GM12878 (cell line): ENCODE results near the gene DNAH3. TPM values are rescaled to one million over a fixed set of nuclear protein-coding genes. Genes with fewer than 3 reads are reported as not detected.

Source experiments
- ATAC-seq: fragments of 200-7000 bp; cut with Tn5 transposase; 3 replicates; pipeline ENCODE4 v1.9.1; 2020; ENCODE audit warnings: mild to moderate bottlenecking, moderate library complexity
- BruUV-seq: library from RNA; stranded (reverse); fragments of 400-500 nt; replicated peaks from 2 replicates; lab custom pipeline; 2021; lab: Mats Ljungman, UMichigan
- CTCF ChIA-PET: fragments of 300-600 bp; sonication (Branson Sonifier 250); formaldehyde crosslinking; extraction: SDS; loops from one replicate; lab custom pipeline; 2021; ENCODE audit warnings: inconsistent platforms; lab: Yijun Ruan, JAX
- POLR2A ChIA-PET: fragments of 350-600 bp; formaldehyde crosslinking; extraction: SDS; loops from one replicate; lab custom pipeline; 2021; ENCODE audit warnings: inconsistent platforms; lab: Charles Lee
- RAD21 ChIA-PET: fragments of 300-600 bp; sonication (Branson Sonifier 250); formaldehyde crosslinking; loops from one replicate; lab custom pipeline; 2023; ENCODE audit warnings: antibody characterized with exemption; ENCODE audit not compliant: unreplicated experiment; lab: Charles Lee
- SMC1A ChIA-PET: fragments of 300-600 bp; sonication (Branson Sonifier 250); formaldehyde crosslinking; loops from one replicate; lab custom pipeline; 2023; ENCODE audit not compliant: unreplicated experiment, uncharacterized antibody; lab: Charles Lee
- DNase-seq: peaks from one replicate; pipeline ENCODE4 v3.0.0-alpha.2; 2011; ENCODE audit warnings: low read depth, low spot score
- FAIRE-seq: peaks from 3 replicates; lab custom pipeline; 2011; peaks lifted over from hg19 to GRCh38; lab: Jason Lieb, UNC
- H2AFZ ChIP-seq: 2 replicates; pipeline ENCODE4 v1.6.0; 2011; ENCODE audit warnings: low read depth, low read length, control low read depth; ENCODE audit not compliant: control insufficient read depth
- H3K27ac ChIP-seq: 2 replicates; pipeline ENCODE4 v1.5.1; 2011; ENCODE audit warnings: control low read depth; ENCODE audit not compliant: control insufficient read depth, insufficient read depth
- H3K27me3 ChIP-seq, 2 experiments: replicated peaks in 1 of 2; 2 replicates each; pipeline versions ENCODE4 v1.6.0 to v1.6.1; 2011; ENCODE audit warnings: low read length in 1 of 2; ENCODE audit not compliant: control insufficient read depth in 2 of 2, insufficient read depth in 2 of 2
- H3K36me3 ChIP-seq, 2 experiments: 2 replicates each; pipeline ENCODE4 v1.5.1; 2011; ENCODE audit warnings: low read length in 1 of 2; ENCODE audit not compliant: control insufficient read depth in 2 of 2, insufficient read depth in 2 of 2
- H3K4me1 ChIP-seq: 2 replicates; pipeline ENCODE4 v1.6.1; 2011; ENCODE audit warnings: mild to moderate bottlenecking, low read length, moderate library complexity, mixed read lengths; ENCODE audit not compliant: control insufficient read depth, insufficient read depth
- H3K4me2 ChIP-seq: 2 replicates; pipeline ENCODE4 v1.6.0; 2011; ENCODE audit warnings: control low read depth; ENCODE audit not compliant: control insufficient read depth, insufficient read depth
- H3K4me3 ChIP-seq: fragments of 200-600 bp; sonication (generic); 2 replicates; pipeline ENCODE4 v1.5.1; 2016
- H3K79me2 ChIP-seq: 2 replicates; pipeline ENCODE4 v1.6.0; 2011; ENCODE audit warnings: low read length; ENCODE audit not compliant: control insufficient read depth, insufficient read depth
- H3K9ac ChIP-seq: 2 replicates; pipeline ENCODE4 v1.8.0; 2011; ENCODE audit warnings: low read length, control low read depth, mixed read lengths; ENCODE audit not compliant: control insufficient read depth, insufficient read depth
- H3K9me3 ChIP-seq: replicated peaks from 3 replicates; pipeline ENCODE4 v1.5.1; 2011; ENCODE audit warnings: mild to moderate bottlenecking, low read length; ENCODE audit not compliant: control insufficient read depth, insufficient read depth
- H4K20me1 ChIP-seq: 2 replicates; pipeline ENCODE4 v1.6.0; 2011; ENCODE audit not compliant: control insufficient read depth, insufficient read depth
- BCL3 ChIP-seq: IDR thresholded peaks from 2 replicates; pipeline ENCODE4 v1.6.1; 2011; ENCODE audit warnings: borderline replicate concordance, low read depth, mild to moderate bottlenecking, moderate library complexity, low read length; ENCODE audit not compliant: insufficient read depth, poor library complexity, severe bottlenecking
- EED ChIP-seq: sonication (generic); IDR thresholded peaks from 2 replicates; pipeline ENCODE4 v1.6.1; 2016; ENCODE audit warnings: antibody characterized with exemption, low read depth
- ETV6 ChIP-seq, 2 experiments: fragments of 450-650 bp in 1 of 2; IDR thresholded peaks in 1 of 2; conservative IDR thresholded peaks in 1 of 2; 2 replicates each; pipeline ENCODE4 v1.6.1; 2014; ENCODE audit warnings: antibody characterized with exemption in 1 of 2, borderline replicate concordance in 1 of 2, low read depth in 1 of 2, mild to moderate bottlenecking in 1 of 2, moderate library complexity in 1 of 2
- HCFC1 ChIP-seq: fragments of 150-350 bp; IDR thresholded peaks from 2 replicates; pipeline ENCODE4 v1.6.1; 2014; ENCODE audit warnings: low read length
- HSF1 ChIP-seq: fragments of 150-350 bp; IDR thresholded peaks from 2 replicates; pipeline ENCODE4 v1.6.1; 2014; ENCODE audit warnings: mild to moderate bottlenecking, low read depth, low read length
- MEF2A ChIP-seq: IDR thresholded peaks from 2 replicates; pipeline ENCODE4 v1.6.1; 2011; ENCODE audit warnings: low read depth, mild to moderate bottlenecking, low read length, moderate library complexity; ENCODE audit not compliant: insufficient read depth
- NR2C1 ChIP-seq: fragments of 450-650 bp; IDR thresholded peaks from 2 replicates; pipeline ENCODE4 v1.6.1; 2017; ENCODE audit warnings: antibody characterized with exemption, mild to moderate bottlenecking, moderate library complexity
- NR2F1 ChIP-seq: fragments of 450-650 bp; conservative IDR thresholded peaks from 2 replicates; pipeline ENCODE4 v1.6.1; 2017; ENCODE audit warnings: mild to moderate bottlenecking
- NRF1 ChIP-seq: conservative IDR thresholded peaks from 2 replicates; pipeline ENCODE4 v1.6.1; 2011; ENCODE audit warnings: mild to moderate bottlenecking, low read depth, low read length, improper control_type of control experiment
- POU2F2 ChIP-seq: IDR thresholded peaks from 3 replicates; pipeline ENCODE4 v1.6.1; 2011; ENCODE audit warnings: low read depth, mild to moderate bottlenecking, low read length, borderline replicate concordance
- RELA ChIP-seq: fragments of 450-650 bp; IDR thresholded peaks from 2 replicates; pipeline ENCODE4 v1.8.0; 2014; ENCODE audit warnings: borderline replicate concordance; ENCODE audit not compliant: partially characterized antibody
- SMC3 ChIP-seq: IDR thresholded peaks from 2 replicates; pipeline ENCODE4 v1.6.1; 2011; ENCODE audit warnings: low read length, improper control_type of control experiment, borderline replicate concordance
- SUZ12 ChIP-seq: fragments of 200-600 bp; sonication (generic); IDR thresholded peaks from one replicate; pipeline ENCODE4 v1.6.1; 2018; ENCODE audit warnings: antibody characterized with exemption, mild to moderate bottlenecking; ENCODE audit not compliant: unreplicated experiment
- TBL1XR1 ChIP-seq: IDR thresholded peaks from 2 replicates; pipeline ENCODE4 v1.6.1; 2012; ENCODE audit warnings: low read depth, low read length, improper control_type of control experiment
- WGBS: methylation state at CpG from one replicate; pipeline ENCODE4 v1.1.6; 2016; ENCODE audit warnings: low lambda C conversion rate; ENCODE audit not compliant: insufficient replicate concordance, insufficient coverage; ENCODE audit errors: missing lambda C conversion rate; 5-methylcytosine and 5-hydroxymethylcytosine counted together
- in situ Hi-C: fragments of 300-500 bp; cut with MboI; formaldehyde crosslinking; loops from 9 replicates; pipeline ENCODE4 v1.14.3; 2018; ENCODE audit warnings: mixed read lengths
- intact Hi-C: fragments of 100-400 bp; cut with micrococcal nuclease; formaldehyde crosslinking; loops from one replicate; pipeline ENCODE4 v1.14.2; 2022; ENCODE audit not compliant: unreplicated experiment
- polyA plus RNA-seq, 11 experiments: library from polyadenylated mRNA; depleted of rRNA in 4 of 11; unstranded in 6 of 11; stranded (reverse) in 5 of 11; fragments of >200 nt; fragmentation: Nextera tagmentation in 4 of 11; fragmentation: Illumina TruSeq in 1 of 11; extraction: Ambion mirVana in 4 of 11; extraction: Trizol in 1 of 11; gene quantifications; 1 replicate in 1 of 11; 2 replicates in 10 of 11; pipeline versions ENCODE4 v1.2.1 to v1.2.3, GENCODE V29; 2011 to 2016; ENCODE audit warnings: inconsistent platforms in 2 of 11, missing spikeins in 2 of 11, low read depth in 1 of 11
- total RNA-seq, 4 experiments: library from RNA; depleted of rRNA in 3 of 4; stranded (reverse); fragments of >200 nt in 3 of 4; fragmentation: Illumina TruSeq in 1 of 4; extraction: Trizol in 1 of 4; gene quantifications; 2 replicates each; pipeline versions ENCODE4 v1.2.1 to v1.2.3, GENCODE V29; 2013 to 2021

DNAH3 gene
- total and polyA plus RNA-seq, 10 of the 15 experiments (the other 5 are each of a cell fraction or from before 2014, with no cell fraction given): under 0.01 to 0.04 (median 0.04) TPM; not detected in 5

GRCh38 chr16:20954574-20954973 lies 196.1 kb downstream of the DNAH3 start:
- FAIRE-seq: no peak
- no TSS peak for BruUV-seq
- RAD21 ChIA-PET: no interaction called here

More at GRCh38 chr16:20954574-20954973, 196.1 kb downstream of the DNAH3 start:
- no peaks in the 10 kb centered on the region for H3K9me3 ChIP-seq
- SMC1A ChIA-PET: interaction anchor here (0.6 to 1.2 kb wide), 2 partner anchors 28 to 104 kb away, joined by 3 read pairs; no protein-coding TSS in a partner anchor
- no peak overlapping the region for H3K4me3 ChIP-seq
- H3K4me1 ChIP-seq: no peaks in the 10 kb centered on the region
- no peak overlapping the region for H3K4me2 ChIP-seq
- H3K27ac ChIP-seq: no peak overlapping the region
- H4K20me1 ChIP-seq: no peaks in the 10 kb centered on the region
- intact Hi-C loops (no loop called here), in situ Hi-C loops (no loop called here)
- WGBS: 73% methylated on average over 11 of the region's 11 CpGs
- no peaks in the 10 kb centered on the region; a peak in 1 of 4 replicates for H3K27me3 ChIP-seq
- CTCF ChIA-PET: interaction anchor here (1.2 to 1.3 kb wide), 2 partner anchors 101 to 143 kb away, joined by 3 read pairs; no protein-coding TSS in a partner anchor
- H2AFZ ChIP-seq: no peak overlapping the region
- DNase-seq (no peak), ATAC-seq (no peak)
- TF ChIP-seq RELA (no peak), NR2F1 (no peak), POU2F2 (no peak), HCFC1 (no peak), NR2C1 (no peak), HSF1 (no peak), ETV6 (conservative IDR thresholded peaks at IDR 0.05 in 1 of 2, IDR thresholded peaks at IDR 0.05 in 1 of 2; ENCODE audit: borderline replicate concordance in 1 of 2, low read depth in 1 of 2) (no peak), MEF2A (no peak), BCL3 (no peak), EED (no peak), SMC3 (no peak), TBL1XR1 (no peak), SUZ12 (no peak), NRF1 (no peak)
- no peaks in the 10 kb centered on the region for H3K36me3 ChIP-seq
- H3K79me2 ChIP-seq: no peaks in the 10 kb centered on the region
- H3K9ac ChIP-seq: no peak overlapping the region
- POLR2A ChIA-PET: interaction anchor here (0.7 kb wide), 1 partner anchor 38 kb away, joined by 3 read pairs; no protein-coding TSS in a partner anchor
